ENCODE measurements around the gene KYAT1.

DNA sequence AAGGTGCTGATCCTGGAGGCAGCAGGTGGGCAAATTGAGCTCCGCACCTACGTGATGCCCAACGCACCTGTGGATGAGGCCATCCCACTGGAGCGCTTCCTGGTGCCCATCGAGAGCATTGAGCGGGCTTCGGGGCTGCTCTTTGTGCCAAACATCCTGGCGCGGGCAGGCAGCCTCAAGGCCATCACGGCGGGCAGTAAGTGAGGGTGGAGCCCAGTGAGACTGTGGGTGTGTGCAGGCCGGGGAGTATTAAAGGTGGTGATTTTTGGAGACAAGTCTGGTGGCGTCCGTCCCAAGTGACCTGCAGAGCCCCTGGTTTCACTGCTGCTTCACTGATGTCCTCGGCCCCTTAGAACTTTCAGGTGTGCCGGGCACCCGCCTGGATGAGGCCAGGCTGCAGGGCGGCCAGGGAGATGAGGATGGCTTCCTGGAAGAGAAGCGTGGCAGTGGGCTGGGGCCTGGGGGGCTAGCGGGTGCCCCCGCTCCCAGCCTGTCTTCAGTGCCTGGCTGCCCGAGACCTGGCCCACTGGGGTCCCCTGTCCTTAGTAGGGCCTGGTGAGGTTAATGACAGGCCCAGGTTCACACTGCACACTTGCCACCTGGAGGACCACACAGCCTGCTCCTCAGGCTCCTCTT lies 59.2 kb downstream of the KYAT1 start:
- TF ChIP-seq, protein P1, sequence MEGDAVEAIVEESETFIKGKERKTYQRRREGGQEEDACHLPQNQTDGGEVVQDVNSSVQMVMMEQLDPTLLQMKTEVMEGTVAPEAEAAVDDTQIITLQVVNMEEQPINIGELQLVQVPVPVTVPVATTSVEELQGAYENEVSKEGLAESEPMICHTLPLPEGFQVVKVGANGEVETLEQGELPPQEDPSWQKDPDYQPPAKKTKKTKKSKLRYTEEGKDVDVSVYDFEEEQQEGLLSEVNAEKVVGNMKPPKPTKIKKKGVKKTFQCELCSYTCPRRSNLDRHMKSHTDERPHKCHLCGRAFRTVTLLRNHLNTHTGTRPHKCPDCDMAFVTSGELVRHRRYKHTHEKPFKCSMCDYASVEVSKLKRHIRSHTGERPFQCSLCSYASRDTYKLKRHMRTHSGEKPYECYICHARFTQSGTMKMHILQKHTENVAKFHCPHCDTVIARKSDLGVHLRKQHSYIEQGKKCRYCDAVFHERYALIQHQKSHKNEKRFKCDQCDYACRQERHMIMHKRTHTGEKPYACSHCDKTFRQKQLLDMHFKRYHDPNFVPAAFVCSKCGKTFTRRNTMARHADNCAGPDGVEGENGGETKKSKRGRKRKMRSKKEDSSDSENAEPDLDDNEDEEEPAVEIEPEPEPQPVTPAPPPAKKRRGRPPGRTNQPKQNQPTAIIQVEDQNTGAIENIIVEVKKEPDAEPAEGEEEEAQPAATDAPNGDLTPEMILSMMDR (IDR thresholded peaks at IDR 0.05; ENCODE audit: insufficient read depth, low read depth, low read length) = no peak
- TF ChIP-seq EZH2 (IDR thresholded peaks at IDR 0.05; ENCODE audit: insufficient read depth, low read length) = no peak
